HG03097 (cell line): ENCODE results near the gene KRTAP1-1.
"Not testable (repeated sequence)": the region's sequence is repeated elsewhere in the genome, so short reads cannot be mapped to it uniquely, and the experiment has no call there.

Experiments used
- ATAC-seq: cut with Tn5 transposase; IDR thresholded peaks from one replicate; pipeline ENCODE4 v1.9.1; 2021; ENCODE audit not compliant: unreplicated experiment, low FRiP score

The KRTAP1-1 gene

GRCh38 chr17:41057547-41057946 is 16.3 kb upstream of the KRTAP1-1 start:
- no peak for ATAC-seq

- ATAC-seq: not testable (repeated sequence)
Measured at GRCh38 chr17:41055130-41055529, 13.9 kb upstream of the KRTAP1-1 start, which contains the start of gene KRTAP2-2. KRTAP2-2 (minus strand) TSS chr17:41055230; CDS start chr17:41055211, 19 bp downstream.

- ATAC-seq: not testable (repeated sequence)
Measured at GRCh38 chr17:41054556-41054955, 13.3 kb upstream of the KRTAP1-1 start.

- no peak for ATAC-seq
Measured at GRCh38 chr17:41054025-41054424, 12.8 kb upstream of the KRTAP1-1 start.

GRCh38 chr17:41052566-41052965 is 11.3 kb upstream of the KRTAP1-1 start:
- ATAC-seq: no peak

- no peak for ATAC-seq
Measured at GRCh38 chr17:41049110-41049509, 7.9 kb upstream of the KRTAP1-1 start.

GRCh38 chr17:41048441-41048840 is 7.2 kb upstream of the KRTAP1-1 start:
- ATAC-seq: no peak

GRCh38 chr17:41046735-41047465 is 5.7 kb upstream of the KRTAP1-1 start, which contains the start of gene KRTAP2-1:
KRTAP2-1 (minus strand) TSS chr17:41047316; CDS start chr17:41047267, 49 bp downstream.
- ATAC-seq: not testable (repeated sequence)

GRCh38 chr17:41042953-41043352 is 1.7 kb upstream of the KRTAP1-1 start:
- ATAC-seq: no peak

- ATAC-seq: no peak
Measured at GRCh38 chr17:41037853-41038350, 3.3 kb downstream of the KRTAP1-1 start.

GRCh38 chr17:41034346-41034935 is 6.8 kb downstream of the KRTAP1-1 start, which contains the start of gene KRTAP1-3:
KRTAP1-3 (minus strand) TSS chr17:41034874; CDS start chr17:41034821, 53 bp downstream.
- ATAC-seq: not testable (repeated sequence)

GRCh38 chr17:41029633-41030245 is 11.5 kb downstream of the KRTAP1-1 start, which contains the start of gene KRTAP1-4:
KRTAP1-4 (minus strand) TSS chr17:41030195; CDS start chr17:41030078, 117 bp downstream.
- ATAC-seq: no peak

- no peak for ATAC-seq
Measured at GRCh38 chr17:41026715-41027471, 14.4 kb downstream of the KRTAP1-1 start, which contains the start of gene KRTAP1-5. KRTAP1-5 (minus strand) TSS chr17:41027208; CDS start chr17:41027155, 53 bp downstream.

- no peak for ATAC-seq
Measured at GRCh38 chr17:41024697-41025096, 16.6 kb downstream of the KRTAP1-1 start.

- no peak for ATAC-seq
Measured at GRCh38 chr17:41020336-41020735, 20.9 kb downstream of the KRTAP1-1 start.

- ATAC-seq: no peak
Measured at GRCh38 chr17:41019415-41019814, 21.8 kb downstream of the KRTAP1-1 start.

GRCh38 chr17:41018541-41018940 is 22.7 kb downstream of the KRTAP1-1 start:
- ATAC-seq: no peak

GRCh38 chr17:41016578-41017215 is 24.6 kb downstream of the KRTAP1-1 start:
- ATAC-seq: no peak

- ATAC-seq: no peak
Measured at GRCh38 chr17:41015454-41015853, 25.8 kb downstream of the KRTAP1-1 start.

GRCh38 chr17:41013606-41014005 is 27.6 kb downstream of the KRTAP1-1 start:
- ATAC-seq: no peak
